ENCODE results near the gene AIFM1. TPM values are rescaled to one million over a fixed set of nuclear protein-coding genes. Genes with fewer than 3 reads are reported as not detected.
A peak's percentile ranks its signal among the peaks of the same experiment; 100 is the strongest.

The AIFM1 gene
- total RNA-seq, 1 donor from 2014 or later = 0.75 TPM

DNA sequence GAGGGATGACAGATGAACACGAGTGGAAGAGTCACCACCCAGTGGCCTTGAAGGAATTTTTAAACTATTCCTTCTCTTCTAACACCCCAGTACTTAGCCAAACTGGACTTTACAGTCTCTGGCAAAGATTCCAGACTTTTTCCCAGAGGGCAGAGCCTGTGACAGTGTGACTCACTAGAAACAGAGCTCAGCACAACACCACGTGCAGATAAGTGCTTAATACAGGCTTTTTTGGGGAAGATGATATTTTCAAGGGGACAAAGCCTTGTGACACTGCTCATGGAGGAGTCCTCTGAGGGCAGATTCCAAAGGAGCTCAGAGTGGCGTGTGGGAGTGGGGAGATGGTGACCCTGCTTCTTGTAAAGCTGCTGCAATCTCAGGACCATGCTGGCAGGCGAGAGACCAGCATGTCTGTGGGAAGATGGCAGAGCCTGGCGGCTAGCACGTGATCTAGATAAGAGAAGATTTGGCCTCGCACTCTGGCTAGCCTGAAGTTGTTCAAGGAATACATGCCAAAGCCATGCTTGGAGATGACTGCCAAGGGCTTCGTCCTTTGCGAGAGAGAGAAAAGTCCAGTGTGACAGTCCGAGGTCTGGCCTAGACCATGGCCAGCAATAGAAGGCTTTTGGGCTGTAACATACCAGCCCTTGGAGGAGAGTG is 8.5 kb upstream of the AIFM1 start:
- H3K27ac ChIP-seq = peak overlapping the region; percentile 58 to 89
- DNase-seq (ENCODE audit: low spot score in 2 of 2) = peak in 1 of 2 donors; percentile 76
- H3K4me1 ChIP-seq = peaks cover 0 to 5% of the 10 kb centered on the region in 2 donors
- peak overlapping the region in 1 of 2 donors; percentile 29 for H3K4me3 ChIP-seq
- intact Hi-C loops (cut with DNase I) = loop anchor here (5.0 kb wide), 3 partner anchors 92 to 242 kb away; no protein-coding TSS in a partner anchor
- H3K36me3 ChIP-seq = no peaks in the 10 kb centered on the region
- H3K9me3 ChIP-seq = no peaks in the 10 kb centered on the region
- no peaks in the 10 kb centered on the region for H3K27me3 ChIP-seq
- TF ChIP-seq, protein P1, sequence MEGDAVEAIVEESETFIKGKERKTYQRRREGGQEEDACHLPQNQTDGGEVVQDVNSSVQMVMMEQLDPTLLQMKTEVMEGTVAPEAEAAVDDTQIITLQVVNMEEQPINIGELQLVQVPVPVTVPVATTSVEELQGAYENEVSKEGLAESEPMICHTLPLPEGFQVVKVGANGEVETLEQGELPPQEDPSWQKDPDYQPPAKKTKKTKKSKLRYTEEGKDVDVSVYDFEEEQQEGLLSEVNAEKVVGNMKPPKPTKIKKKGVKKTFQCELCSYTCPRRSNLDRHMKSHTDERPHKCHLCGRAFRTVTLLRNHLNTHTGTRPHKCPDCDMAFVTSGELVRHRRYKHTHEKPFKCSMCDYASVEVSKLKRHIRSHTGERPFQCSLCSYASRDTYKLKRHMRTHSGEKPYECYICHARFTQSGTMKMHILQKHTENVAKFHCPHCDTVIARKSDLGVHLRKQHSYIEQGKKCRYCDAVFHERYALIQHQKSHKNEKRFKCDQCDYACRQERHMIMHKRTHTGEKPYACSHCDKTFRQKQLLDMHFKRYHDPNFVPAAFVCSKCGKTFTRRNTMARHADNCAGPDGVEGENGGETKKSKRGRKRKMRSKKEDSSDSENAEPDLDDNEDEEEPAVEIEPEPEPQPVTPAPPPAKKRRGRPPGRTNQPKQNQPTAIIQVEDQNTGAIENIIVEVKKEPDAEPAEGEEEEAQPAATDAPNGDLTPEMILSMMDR (IDR thresholded peaks at IDR 0.05) = no peak

DNA sequence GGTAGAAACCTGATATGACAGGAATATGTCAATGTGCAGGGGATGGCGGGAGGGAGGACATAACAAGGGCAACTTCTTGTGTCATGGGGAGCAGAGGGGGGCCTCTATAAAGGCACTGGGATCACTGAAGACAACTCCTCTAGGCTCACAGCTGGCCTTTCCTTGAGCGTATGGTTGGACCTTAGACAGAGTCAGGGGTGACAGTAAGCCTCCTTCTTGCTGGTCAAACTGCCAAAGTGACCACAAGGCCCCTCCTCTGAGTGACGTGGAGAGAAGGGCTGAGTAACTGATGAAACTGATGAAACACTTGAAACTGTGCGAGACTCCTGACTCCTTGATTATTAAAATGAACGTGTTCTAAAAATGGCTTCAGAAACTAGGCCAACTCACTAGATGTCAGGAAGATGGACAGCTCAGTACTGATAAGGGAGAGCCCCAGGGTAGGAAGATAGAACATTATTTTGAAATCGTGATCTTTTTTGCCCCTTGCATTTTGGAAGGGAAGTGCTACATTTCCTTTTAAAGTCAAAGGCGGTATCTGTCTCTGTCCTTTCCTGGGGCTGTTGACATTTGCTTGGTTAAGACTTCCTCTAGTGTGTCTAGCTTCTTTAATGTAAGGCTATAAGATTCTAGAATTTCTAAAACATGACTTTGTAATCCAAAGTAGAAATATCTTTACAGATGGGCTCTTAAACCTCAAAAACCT is 7.7 kb upstream of the AIFM1 start:
- Histone ChIP-seq H3K27ac (peak overlapping the region; percentile 58 to 89), H3K4me1 (peaks cover 0 to 5% of the 10 kb centered on the region in 2 donors), H3K9me3 (no peaks in the 10 kb centered on the region), H3K36me3 (no peaks in the 10 kb centered on the region), H3K4me3 (no peak overlapping the region), H3K27me3 (no peaks in the 10 kb centered on the region)
- intact Hi-C loops (cut with DNase I) = loop anchor here (5.0 kb wide), 3 partner anchors 91 to 241 kb away; no protein-coding TSS in a partner anchor
- peak; percentile 18 to 85 for DNase-seq (ENCODE audit: low spot score in 2 of 2)
- TF ChIP-seq, protein P1 (IDR thresholded peaks at IDR 0.05) = no peak

DNA sequence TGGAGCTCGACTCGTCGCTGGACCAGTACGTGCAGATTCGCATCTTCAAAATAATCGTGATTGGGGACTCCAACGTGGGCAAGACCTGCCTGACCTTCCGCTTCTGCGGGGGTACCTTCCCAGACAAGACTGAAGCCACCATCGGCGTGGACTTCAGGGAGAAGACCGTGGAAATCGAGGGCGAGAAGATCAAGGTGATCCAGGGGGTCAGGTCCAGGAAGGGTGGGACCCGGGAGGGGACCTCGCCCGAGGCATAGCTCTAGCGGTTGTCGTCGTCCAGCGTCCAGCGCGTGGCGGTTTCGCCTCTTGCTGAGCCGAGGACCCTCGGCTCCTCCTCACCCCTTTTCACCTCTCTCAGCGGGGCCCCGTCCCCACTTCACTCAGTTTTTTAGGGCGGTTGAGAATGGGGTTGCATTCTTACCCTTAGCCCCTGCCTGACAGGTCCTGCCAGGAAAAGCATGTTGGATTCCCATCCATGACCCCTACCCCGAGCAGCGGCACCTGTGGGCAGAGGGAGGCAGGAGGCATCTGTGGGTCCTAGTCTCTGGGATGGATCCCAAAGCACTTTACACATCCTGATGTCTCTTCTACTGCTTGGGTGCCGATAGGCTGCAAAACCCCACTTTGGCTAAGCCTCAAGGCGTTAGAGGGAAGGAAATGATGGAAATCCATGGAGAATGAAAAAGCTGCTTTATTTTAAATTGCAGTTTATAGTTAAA is 6.6 kb upstream of the AIFM1 start:
- Histone ChIP-seq H3K36me3 (no peaks in the 10 kb centered on the region), H3K9me3 (no peaks in the 10 kb centered on the region), H3K27me3 (no peaks in the 10 kb centered on the region), H3K27ac (peak overlapping the region; percentile 58 to 89), H3K4me3 (peak overlapping the region; percentile 50 to 58), H3K4me1 (peaks cover 0 to 5% of the 10 kb centered on the region in 2 donors)
- no peak for DNase-seq (ENCODE audit: low spot score in 2 of 2)
- intact Hi-C loops (cut with DNase I) = loop anchor here (5.0 kb wide), 3 partner anchors 90 to 240 kb away; no protein-coding TSS in a partner anchor
- TF ChIP-seq, protein P1 (IDR thresholded peaks at IDR 0.05) = no peak

DNA sequence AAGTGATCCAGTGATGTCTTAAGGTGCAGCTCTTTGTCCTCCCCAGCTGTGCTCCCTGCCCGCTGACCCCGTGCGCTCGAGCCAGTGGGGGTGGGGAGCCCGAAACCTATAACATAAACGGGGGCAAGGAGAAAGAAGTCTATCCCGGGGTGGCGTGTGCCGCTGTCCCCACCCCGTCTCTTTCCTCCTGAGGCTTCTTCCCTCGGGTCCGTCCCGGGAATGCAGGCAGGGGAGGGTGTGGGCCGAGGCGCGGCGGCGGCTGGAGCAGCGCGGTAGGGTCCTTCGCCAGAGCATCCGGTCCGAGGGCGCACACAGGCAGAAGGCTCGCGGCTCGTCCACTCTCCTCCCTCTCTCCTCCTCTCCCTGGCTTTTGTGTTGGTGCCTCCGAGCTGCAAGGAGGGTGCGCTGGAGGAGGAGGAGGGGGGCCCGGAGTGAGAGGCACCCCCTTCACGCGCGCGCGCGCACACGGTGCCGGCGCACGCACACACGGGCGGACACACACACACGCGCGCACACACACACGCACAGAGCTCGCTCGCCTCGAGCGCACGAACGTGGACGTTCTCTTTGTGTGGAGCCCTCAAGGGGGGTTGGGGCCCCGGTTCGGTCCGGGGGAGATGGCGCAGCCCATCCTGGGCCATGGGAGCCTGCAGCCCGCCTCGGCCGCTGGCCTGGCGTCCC is 5.9 kb upstream of the AIFM1 start, which contains the start of gene RAB33A:
RAB33A (plus strand) TSS at position 517 of the 681 bp plus-strand sequence; CDS start at position 618, 101 bp downstream.
- H3K4me1 ChIP-seq = peaks cover 0 to 5% of the 10 kb centered on the region in 2 donors
- peak within 1 kb of the TSS; percentile 50 to 58 for H3K4me3 ChIP-seq
- intact Hi-C loops (cut with DNase I) = loop anchor here (5.0 kb wide), 3 partner anchors 89 to 239 kb away; no protein-coding TSS in a partner anchor
- no peaks in the 10 kb centered on the region for H3K9me3 ChIP-seq
- no peak for DNase-seq (ENCODE audit: low spot score in 2 of 2)
- no peaks in the 10 kb centered on the region for H3K27me3 ChIP-seq
- TF ChIP-seq, protein P1 (IDR thresholded peaks at IDR 0.05) = no peak
- no peaks in the 10 kb centered on the region for H3K36me3 ChIP-seq
- peak within 1 kb of the TSS; percentile 58 to 89 for H3K27ac ChIP-seq

Measured in ascending aorta (tissue), 2 donors.